ENCODE results near the gene RCAN2.

RCAN2 gene

DNA sequence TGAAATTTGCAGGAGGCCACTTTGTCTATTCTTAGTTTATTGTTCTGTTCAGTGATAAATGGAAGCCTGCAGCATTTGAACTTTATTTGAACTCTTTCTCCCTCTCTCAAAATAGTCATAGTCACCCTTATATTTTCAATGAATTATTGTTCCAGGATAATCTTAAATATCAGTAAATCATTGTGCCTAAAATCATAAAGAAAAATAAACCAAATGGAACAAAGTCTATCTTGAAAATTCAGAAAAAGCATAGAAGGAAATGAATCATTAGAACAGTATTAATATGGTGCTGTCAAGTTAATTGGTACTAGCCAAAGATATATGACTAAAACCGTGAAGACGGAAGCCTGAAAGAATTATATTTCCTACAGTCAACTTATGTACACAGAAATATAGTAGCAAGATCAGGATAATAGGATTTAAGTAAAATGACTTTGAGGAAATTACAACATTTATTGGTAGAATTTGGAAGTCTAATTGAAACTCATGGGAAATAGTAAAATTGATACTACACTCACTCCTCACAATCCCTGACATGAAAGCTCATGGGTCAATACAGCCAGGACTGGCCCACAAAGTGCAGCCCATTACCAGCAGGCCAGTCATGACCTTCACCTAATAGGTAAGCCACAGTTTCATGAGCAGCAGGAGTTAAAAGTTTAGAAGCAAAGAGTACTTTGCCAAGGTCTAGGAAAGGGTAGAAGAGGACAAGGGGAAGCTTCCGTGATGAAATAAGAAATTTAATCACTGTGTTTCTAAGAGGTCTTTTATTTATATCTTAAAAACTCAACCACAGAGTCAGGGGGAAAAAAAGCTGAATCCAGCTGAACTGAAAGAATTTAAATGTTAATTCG, 200.6 kb downstream of the RCAN2 start:
- DNase-seq (ENCODE audit: low spot score) = no peak

DNA sequence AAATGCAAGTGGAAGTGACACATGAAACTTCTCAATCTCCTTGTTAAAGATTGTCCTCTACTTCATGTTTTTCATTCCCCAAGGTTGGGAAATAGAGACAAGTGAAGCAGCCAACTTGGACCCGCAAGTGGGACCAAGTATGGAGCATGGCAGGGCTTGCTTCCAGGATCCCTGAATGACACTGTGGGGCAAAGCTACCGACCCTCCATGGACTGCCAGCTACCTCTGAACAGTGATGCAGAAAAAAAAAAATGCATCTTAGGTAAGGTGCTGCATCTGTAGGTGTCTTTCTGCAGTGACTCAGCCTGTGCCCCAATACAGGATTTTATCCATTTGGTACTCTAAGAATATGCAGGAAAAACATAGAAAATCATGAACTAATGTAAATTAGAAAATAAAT, 201.4 kb downstream of the RCAN2 start:
- no peak for DNase-seq (ENCODE audit: low spot score)

DNA sequence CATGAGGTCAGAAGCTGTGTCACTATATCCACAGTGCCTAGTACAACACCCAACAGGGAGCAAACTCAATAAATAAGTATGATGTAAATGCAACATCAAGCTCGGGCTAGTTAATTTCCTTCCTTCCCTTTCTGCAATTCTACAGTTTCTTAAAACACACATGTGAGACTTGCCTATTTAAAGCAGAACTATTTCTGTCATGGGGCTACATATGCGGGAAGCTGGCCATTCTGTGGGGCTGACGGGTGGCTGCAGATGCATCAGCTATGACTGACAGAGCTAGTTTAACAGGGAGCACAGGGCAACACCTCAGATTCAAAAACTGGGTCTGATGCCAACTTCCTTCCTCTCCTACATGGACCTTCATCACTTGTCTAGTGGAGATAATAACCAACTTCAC, 202.4 kb downstream of the RCAN2 start:
- DNase-seq (ENCODE audit: low spot score) = no peak

DNA sequence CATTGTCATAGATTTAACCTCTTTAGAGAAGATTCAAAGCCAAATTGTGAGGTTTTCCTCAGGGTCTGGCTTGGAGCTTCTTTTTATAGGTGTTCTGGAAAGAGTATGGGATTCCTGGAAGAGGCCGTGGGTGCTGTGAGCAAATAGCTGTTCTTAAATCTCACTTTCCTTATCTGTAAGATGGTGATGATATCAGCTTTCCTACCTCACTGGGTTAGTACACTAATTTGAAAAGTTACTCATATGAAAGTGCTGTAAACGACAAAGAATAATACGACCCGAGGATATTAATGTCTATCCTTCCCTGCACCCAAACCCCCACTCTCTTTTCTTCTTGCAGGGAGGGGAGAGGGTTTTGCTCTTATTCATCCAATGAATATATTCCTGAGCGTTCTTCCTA, 203.6 kb downstream of the RCAN2 start:
- no peak for DNase-seq (ENCODE audit: low spot score)

DNA sequence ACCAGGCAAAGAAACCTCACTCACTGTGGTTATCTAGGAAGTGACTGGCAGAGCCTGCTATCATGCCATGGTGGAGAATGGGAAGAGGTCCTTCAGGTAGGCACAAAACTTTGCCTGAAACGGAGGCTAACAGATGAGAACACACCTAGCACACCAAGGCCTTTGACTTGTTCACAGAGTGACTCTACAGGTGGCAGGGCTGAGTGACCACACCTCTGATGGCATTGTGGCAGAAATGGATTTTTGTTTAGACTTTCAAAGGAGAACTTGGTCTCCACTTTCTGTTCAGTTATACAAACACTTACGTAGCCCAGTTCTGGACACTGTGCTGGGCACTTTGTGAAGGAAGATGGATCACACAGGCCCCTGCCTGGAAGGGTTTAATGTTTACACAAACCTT, 204.2 kb downstream of the RCAN2 start:
- DNase-seq (ENCODE audit: low spot score) = no peak

DNA sequence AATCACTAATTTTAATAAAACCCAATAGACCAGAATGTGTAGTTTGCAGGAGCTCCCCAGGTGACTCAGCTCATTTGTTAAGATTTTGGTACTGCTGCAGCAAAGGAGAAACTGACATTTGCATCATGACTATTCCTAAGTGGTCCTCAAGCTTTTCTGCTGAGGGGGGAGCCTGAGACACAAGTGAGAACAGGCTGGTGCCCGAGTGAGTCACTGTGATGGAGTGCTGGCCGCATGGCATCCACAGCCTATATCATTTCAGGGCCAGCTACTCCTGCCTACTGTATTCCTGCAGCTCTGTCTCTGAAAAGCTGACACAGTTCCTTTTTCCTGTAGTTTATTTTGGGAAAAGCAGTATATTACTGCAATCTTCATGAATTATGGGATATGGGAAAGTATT, 206.8 kb downstream of the RCAN2 start:
- DNase-seq (ENCODE audit: low spot score) = no peak

DNA sequence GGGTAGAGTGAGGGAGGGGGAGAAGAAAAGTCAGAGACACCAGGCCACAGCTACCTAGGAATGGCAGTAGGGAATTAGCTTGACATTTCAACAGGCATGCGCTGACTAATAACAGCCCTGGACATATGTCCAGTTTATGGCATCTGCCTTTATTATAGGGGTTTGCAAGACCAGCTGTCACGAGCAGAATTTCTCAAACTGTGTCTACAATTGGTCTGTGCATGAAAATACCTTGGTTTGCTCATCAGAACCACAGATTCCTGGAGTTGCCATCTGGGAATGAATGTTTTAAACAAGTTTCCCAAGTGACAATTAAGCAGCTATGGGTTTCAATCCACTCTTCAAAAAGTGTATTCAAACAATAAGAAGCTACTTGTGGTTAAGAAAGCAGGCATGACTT, 210.1 kb downstream of the RCAN2 start:
- no peak for DNase-seq (ENCODE audit: low spot score)

DNA sequence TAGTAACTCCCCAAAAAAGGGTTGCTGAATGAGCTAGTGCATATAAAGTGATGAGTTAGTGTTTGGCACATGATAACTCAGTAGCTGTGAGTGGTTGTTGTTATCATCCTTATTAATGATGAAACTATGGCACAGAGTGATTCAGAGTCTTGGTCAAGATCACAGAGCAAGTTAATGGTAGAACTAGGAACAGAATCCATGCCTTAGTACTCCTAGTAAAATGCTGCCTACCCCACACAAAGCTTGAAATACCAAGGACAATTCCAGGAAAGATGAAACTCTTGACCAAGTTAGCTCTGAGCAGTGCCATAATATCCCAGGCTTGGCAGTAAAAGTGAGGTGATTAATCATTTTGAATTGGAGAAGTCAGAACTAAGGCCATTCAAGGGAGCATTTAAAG, 211.4 kb downstream of the RCAN2 start:
- no peak for DNase-seq (ENCODE audit: low spot score)

DNA sequence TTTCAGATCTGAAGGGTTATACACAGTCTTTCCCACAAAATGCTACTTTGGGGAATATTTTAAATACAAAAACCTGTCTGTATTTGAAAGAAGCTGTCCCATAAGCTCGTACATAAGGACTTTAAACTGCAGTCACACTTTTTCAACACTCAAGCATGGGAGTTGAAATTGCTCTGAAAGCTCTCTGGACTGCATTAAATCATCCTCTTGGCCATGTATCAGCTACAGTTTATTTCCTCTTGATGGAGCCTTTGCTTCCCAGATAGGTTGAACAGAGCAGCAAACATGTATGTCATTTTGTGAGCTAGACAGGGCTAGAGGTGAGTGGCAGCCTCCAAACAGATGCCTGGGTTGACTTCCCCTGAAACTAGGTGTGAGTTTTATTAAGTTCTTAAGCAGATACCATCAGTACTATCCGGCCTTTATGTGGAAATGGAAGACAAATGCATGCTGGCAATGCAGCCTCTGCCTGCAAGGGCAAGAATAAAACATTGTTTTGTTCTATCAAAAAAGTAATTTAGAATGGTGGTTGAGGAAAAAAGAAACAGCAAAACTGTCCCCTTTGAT, 214.6 kb downstream of the RCAN2 start:
- DNase-seq (ENCODE audit: low spot score) = no peak

DNA sequence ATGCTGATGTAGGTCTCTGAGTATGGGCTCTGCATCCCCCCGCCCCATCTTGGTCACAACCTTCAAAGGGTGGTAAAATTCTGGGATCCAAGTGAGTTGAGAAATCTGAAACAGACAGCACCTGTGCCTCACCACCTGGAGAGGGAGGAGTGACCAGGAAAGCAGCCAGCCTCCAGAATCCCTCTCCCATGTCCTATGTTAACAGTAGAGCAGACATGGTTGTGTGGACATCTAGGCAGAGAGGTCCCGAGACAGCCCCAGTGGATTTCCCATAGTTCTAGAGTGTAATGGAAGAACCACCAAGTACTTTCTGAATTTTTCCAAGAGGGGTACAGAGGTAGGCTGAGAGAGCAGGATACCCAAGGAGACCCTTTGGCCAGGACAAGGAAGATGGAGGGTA, 216.7 kb downstream of the RCAN2 start:
- no peak for DNase-seq (ENCODE audit: low spot score)

DNA sequence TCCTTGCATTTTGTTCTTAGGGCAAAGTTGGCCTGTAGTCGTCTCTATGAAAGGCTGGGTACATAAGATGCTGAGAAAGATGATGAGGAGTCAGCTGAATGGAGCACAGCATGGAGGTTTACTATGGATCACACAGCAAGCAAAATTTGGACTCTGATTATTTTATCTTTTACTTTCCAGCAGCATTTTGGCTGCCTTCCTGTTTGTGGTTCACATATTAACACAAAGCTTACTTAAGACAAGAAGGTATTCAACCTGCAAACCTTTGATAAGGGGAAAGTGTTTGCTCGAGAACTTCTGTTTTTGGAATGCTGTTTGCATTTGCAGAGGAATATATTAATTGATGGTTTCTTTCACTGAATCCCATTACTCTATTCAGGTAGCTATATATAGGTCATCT, 217.3 kb downstream of the RCAN2 start:
- DNase-seq (ENCODE audit: low spot score) = no peak

DNA sequence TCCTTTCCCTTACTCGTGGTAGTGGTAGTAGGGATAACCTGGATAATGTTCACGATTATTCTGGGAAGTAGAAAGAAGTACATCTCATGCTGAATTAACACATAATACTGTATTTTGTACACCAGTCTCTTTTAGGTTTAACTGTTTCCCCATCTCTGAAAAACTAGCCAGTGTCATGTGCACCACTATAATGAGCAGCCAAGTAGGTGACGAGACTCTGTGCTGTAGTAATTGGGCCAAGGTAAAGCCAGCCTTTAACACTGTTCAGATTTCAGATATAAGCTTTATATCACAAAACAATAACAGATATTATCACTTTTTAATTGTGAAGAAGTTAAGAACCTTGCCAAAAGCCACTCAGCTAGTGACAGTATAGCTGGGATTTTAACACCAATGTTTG, 219.5 kb downstream of the RCAN2 start:
- no peak for DNase-seq (ENCODE audit: low spot score)

DNA sequence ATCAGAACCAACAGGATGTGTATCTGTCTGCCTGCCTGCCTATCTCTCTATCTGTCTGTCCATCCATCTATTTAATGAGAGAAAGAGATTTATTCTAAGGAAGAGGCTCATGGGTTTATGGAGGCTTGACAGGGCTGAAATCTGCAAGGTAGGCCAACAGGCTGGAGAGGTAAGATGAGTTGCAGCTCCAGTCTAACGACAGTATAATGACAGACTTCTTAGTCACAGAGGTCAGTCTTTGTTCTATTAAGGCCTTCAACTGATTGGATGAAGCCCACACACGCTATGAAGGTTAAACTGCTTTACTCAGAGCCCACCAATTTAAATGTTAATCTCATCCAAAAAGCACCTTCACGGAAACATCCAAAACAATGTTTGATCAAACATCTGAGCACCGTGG, 220.1 kb downstream of the RCAN2 start:
- no peak for DNase-seq (ENCODE audit: low spot score)

DNA sequence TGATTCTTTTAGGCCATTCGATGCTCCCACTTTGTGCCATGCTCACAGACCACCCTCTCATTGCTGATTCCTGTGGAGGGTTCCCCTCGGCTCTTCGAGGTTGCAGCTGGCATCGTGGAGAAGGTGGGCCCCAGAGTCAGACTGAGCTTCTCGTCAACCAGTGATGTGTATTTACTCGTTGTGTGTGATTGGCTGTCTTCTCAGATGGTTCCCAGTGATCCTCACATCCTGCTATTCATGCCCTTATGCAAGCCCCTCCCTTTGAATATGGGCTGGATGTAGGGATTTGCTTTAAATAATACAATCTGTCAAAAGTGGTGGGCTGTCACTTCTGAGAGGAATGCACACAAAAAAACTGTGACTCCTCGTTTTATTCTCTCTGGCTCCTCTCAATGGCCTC, 220.9 kb downstream of the RCAN2 start:
- DNase-seq (ENCODE audit: low spot score) = no peak

DNA sequence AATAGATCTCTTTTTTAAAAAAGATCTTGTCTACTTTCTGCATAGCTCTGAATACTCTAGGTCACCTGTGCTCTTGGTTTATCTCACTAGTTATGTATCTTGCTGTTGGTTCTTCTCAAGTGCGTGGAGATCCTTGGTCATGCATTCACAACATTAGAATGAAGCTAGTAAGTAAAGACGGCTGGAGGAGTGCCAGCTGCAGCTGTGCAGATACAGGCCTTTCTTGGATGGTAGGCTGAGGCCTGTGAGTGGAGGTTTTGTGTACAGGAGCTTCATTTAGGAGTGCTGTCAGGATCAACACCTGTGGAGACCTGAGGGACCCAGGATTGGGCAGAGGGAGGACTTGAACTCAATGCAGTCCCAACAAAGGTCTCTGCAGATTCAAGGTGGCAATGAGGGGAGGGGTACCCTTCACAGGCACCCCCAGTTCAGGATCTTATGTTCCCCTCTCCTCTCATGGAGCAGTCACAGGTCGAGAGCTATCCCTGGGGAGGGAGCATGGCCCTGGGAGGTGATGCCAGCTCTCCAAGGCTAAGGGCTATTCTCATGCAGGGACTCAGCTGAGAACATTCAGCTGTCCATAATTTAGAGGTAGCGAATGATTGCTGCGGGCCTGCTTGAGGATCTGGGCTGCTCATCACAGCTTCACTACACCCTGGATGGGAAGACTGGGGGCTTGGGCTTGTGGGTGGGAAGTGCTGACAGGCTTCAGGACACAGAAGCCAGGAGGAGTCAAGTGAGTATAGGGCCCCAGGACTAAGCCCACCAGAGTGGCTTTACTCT, 221.6 kb downstream of the RCAN2 start:
- no peak for DNase-seq (ENCODE audit: low spot score)

DNA sequence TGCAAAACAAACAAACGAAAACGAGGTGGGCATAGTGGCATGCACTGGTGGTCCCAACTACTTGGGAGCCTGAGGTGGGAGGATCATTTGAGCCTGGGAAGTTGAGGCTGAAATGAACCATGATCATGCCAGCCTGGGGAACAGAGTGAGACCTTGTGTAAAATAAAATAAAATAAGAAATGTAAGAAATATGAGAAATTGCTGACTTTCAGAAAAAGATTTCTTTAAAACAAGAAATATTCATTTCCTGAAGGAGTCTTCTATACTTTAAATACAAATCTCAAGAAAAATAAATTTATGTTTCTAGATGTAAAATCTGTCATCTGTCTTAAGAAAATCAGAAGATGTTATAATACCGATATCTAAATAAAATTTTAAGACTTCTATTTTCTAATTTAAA, 223.7 kb downstream of the RCAN2 start:
- no peak for DNase-seq (ENCODE audit: low spot score)

DNA sequence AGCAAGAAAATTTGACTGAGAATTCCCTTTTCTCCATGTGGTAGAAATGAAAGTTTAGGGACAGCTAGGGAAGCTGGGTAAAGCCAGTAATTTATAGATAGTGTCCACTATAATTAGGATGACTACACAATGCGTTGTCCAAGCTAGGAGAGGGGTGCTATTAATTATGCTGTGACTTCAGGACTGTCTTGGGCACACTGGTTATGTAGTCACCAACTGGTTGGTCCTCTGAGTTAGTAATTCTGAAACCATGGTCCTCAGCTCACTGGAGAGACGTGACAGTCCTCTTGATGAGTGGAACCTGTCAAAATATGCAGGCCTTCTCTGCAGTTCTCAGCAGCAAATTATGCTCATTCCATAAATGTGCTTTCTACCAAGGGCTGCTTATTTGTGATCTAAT, 225.9 kb downstream of the RCAN2 start:
- no peak for DNase-seq (ENCODE audit: low spot score)

DNA sequence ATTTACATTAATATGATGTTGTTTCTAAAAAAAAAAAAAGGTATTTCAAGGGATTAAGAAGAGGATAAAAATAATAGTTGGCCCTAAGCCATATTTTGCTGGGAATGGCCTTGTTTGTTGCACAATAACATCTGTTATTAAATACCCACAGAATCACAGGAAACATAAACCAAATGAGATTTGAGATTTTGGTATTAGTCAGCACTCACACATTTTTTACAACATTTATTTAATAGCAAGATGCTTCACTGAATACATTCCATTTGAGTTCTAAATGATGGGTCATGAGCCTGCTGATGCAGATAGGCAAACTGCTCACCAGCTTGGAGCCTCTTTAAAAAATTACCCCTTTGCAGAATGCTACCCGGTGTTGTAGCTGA, 227.6 kb downstream of the RCAN2 start:
- DNase-seq (ENCODE audit: low spot score) = no peak

DNA sequence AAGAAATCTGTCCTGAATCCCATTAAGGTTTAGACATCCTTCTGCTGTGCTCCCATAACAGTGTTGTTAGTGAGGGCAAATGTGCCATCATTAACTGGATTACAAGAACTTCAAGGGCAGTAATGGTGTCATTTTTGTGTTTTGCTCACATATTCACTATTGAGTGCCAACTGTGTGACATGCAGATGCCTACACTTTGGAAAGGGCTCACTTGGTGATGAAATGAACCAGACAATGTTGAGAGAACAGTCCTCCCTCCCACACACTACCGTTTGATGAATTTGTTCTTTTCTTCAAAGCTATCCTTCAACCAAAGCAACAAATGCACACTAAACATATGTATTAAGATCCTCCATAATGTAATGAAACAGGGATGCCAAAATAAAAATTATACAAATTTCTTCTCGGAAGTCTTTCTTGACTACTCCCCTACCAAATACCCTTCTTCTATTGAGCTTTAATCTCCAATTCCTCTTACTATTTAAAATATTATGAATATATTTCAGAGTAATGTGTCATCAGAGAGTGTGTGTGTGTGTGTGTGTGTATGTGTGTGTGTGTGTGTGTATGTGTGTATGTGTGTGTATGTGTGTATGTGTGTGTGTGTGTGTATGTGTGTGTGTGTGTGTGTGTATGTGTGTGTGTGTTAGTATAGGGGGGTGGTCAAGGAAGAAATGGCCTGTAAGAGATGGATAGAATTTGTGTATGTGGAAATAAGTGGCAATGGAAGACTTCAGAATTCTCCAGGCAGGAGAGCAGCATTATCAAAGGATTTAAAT, 228.1 kb downstream of the RCAN2 start:
- no peak for DNase-seq (ENCODE audit: low spot score)

DNA sequence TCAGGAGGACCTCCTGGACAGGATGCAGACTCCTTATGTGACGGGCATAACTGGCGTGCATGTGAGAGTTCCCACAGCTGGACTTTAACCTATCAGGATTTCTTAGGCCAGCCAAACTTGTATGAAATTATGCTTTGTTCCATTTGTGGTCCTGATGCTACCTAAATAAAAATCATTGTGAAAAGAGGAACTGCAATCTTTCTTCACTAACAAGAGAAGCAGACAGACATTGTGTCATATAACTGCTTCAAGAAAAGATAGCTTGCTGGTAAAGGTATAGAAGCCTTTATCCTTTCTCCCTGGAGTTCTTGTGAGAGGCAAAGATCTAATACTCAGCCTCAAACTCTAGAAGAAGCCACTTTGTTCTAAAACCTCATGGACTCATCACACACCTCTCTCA, 233.0 kb downstream of the RCAN2 start:
- DNase-seq (ENCODE audit: low spot score) = no peak

DNA sequence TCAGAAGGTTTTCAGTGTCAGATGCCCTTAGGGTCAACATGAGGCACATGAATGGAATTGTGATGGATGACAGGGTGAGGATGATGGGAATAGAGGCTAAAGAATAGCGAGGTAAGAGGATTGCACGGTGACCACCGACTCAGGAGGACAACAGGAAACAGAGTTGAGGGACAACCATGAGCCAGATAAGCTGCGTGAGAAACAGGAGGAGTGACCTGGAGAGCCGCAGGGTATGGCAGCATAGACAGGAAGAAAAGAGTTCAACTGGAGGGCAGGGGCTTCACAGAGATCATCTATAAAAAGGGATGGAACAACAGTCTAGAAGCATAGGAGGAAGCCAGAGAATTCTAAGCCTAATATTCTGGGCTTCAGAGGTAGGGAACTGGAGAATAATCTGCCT, 235.7 kb downstream of the RCAN2 start:
- DNase-seq (ENCODE audit: low spot score) = no peak

DNA sequence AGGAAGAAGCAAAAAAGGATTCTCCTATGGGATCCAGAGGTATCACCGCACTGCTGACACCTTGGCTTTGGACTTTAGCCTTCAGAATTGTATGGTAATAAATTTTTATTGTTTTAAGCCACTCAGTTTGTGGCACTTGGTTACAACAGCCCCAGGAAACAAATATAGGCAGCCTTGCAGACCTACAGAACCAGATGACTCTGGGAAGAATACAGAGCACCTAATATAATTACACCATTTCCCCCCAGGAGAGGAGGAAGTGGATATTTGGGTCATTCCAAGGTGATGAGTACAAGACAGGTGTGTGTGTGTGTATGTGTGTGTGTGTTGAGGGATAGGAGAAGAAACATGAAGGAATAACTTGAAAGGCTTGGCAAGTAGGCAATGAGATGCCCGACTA, 236.3 kb downstream of the RCAN2 start:
- no peak for DNase-seq (ENCODE audit: low spot score)

DNA sequence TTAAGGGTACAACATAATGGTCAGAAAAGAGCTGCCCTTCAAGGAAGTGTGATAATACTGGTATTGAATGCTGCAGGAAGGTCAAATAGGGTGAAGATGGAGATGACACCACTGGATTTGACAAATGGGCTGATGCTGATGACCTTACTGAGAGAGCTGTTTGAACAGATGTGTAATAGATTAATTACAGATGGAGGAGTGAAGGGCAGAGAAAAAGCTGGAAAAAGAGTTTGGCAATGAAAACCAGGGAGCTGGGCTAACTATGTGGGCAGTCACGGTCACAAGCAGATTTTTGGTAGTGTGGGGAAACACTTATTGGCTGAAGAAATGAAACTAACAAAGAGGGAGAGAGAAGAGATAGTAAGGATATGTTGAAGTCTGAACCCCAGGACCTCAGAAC, 236.9 kb downstream of the RCAN2 start:
- DNase-seq (ENCODE audit: low spot score) = no peak
